OCI-LY7 (cell line): ENCODE measurements around the gene IRX4. TPM values are rescaled to one million over a fixed set of nuclear protein-coding genes. Genes with fewer than 3 reads are reported as not detected.

Experiments used
- BruUV-seq: library from RNA; stranded (reverse); fragments of 400-500 nt; replicated peaks from 2 replicates; lab custom pipeline; 2021; lab: Mats Ljungman, UMichigan
- CTCF ChIA-PET: fragments of 300-600 bp; sonication (Branson Sonifier 250); formaldehyde crosslinking; loops from one replicate; lab custom pipeline; 2022; ENCODE audit warnings: antibody characterized with exemption; ENCODE audit not compliant: unreplicated experiment; lab: Charles Lee
- POLR2A ChIA-PET: fragments of 300-600 bp; sonication (Branson Sonifier 250); formaldehyde crosslinking; loops from one replicate; lab custom pipeline; 2022; ENCODE audit warnings: antibody characterized with exemption; lab: Charles Lee
- DNase-seq: peaks from one replicate; pipeline ENCODE4 v3.0.0-alpha.2; 2015; ENCODE audit warnings: low spot score
- H2AFZ ChIP-seq: fragments of 200-600 bp; sonication (generic), shearing (Covaris generic); 2 replicates; pipeline ENCODE4 v1.6.1; 2014; ENCODE audit warnings: mild to moderate bottlenecking, antibody characterized with exemption, low read length, moderate library complexity
- H3K27ac ChIP-seq: fragments of 200-600 bp; sonication (generic); 2 replicates; pipeline ENCODE4 v1.5.1; 2014; ENCODE audit warnings: mixed run types, low read depth, mild to moderate bottlenecking, moderate library complexity, low read length, inconsistent platforms; ENCODE audit not compliant: poor library complexity, severe bottlenecking
- H3K36me3 ChIP-seq: fragments of 200-600 bp; sonication (generic); 2 replicates; pipeline ENCODE4 v1.6.1; 2014; ENCODE audit warnings: mild to moderate bottlenecking, antibody characterized with exemption, low read length, moderate library complexity, mixed read lengths; ENCODE audit not compliant: insufficient read depth
- H3K4me1 ChIP-seq: fragments of 200-600 bp; sonication (generic); 2 replicates; pipeline ENCODE4 v1.5.1; 2014; ENCODE audit warnings: mild to moderate bottlenecking, low read length; ENCODE audit not compliant: insufficient read depth, poor library complexity, severe bottlenecking
- H3K4me2 ChIP-seq: fragments of 200-600 bp; sonication (generic); 2 replicates; pipeline ENCODE4 v1.6.1; 2014; ENCODE audit warnings: mild to moderate bottlenecking, low read length
- H3K4me3 ChIP-seq: fragments of 200-600 bp; sonication (generic); 2 replicates; pipeline ENCODE4 v1.5.1; 2014; ENCODE audit warnings: mild to moderate bottlenecking, low read depth, low read length; ENCODE audit not compliant: poor library complexity, severe bottlenecking
- H3K79me2 ChIP-seq: fragments of 200-600 bp; sonication (generic); 2 replicates; pipeline ENCODE4 v1.6.1; 2016; ENCODE audit warnings: low read depth, mild to moderate bottlenecking, low read length, moderate library complexity, mixed read lengths; ENCODE audit not compliant: insufficient read depth
- H3K9me2 ChIP-seq: fragments of 200-600 bp; sonication (generic); 2 replicates; pipeline ENCODE4 v1.6.1; 2016; ENCODE audit warnings: mild to moderate bottlenecking, low read length, mixed read lengths; ENCODE audit not compliant: insufficient read depth
- H3K9me3 ChIP-seq: fragments of 200-600 bp; sonication (generic); 2 replicates; pipeline ENCODE4 v1.6.1; 2014; ENCODE audit warnings: mild to moderate bottlenecking, mixed run types, low read length, mixed read lengths
- H4K20me1 ChIP-seq: fragments of 200-600 bp; sonication (generic); 2 replicates; pipeline ENCODE4 v1.6.1; 2014; ENCODE audit warnings: mild to moderate bottlenecking, antibody characterized with exemption, low read length, moderate library complexity, mixed read lengths; ENCODE audit not compliant: insufficient read depth
- CTCF ChIP-seq: fragments of 200-600 bp; sonication (generic); conservative IDR thresholded peaks from 2 replicates; pipeline ENCODE4 v1.5.1; 2014; ENCODE audit warnings: mild to moderate bottlenecking, antibody characterized with exemption, low read length, moderate library complexity, mixed read lengths
- EZH2phosphoT487 ChIP-seq: fragments of 200-600 bp; sonication (generic); IDR thresholded peaks from 2 replicates; pipeline ENCODE4 v1.6.1; 2018; ENCODE audit warnings: low read depth, borderline replicate concordance, mild to moderate bottlenecking, mixed run types, antibody characterized with exemption, low read length, moderate library complexity, mixed read lengths
- intact Hi-C: fragments of 100-400 bp; cut with micrococcal nuclease; formaldehyde crosslinking; loops from one replicate; pipeline ENCODE4 v1.10.0; 2022; ENCODE audit not compliant: unreplicated experiment
- total RNA-seq, 2 experiments: library from RNA; depleted of rRNA in 1 of 2; stranded (reverse); fragments of >200 nt in 1 of 2; shearing (Covaris generic) in 1 of 2; gene quantifications; 2 replicates each; pipeline ENCODE4 v1.2.3, GENCODE V29; 2014 to 2022

IRX4 gene
- total RNA-seq, 2 experiments from 2014 or later = not detected

- Histone ChIP-seq H3K4me3 (no peak overlapping the region), H3K9me2 (no peaks in the 10 kb centered on the region), H3K79me2 (no peaks in the 10 kb centered on the region), H4K20me1 (no peaks in the 10 kb centered on the region), H3K9me3 (no peaks in the 10 kb centered on the region), H2AFZ (no peak overlapping the region), H3K4me2 (no peak overlapping the region), H3K27ac (no peak overlapping the region), H3K4me1 (no peaks in the 10 kb centered on the region), H3K36me3 (no peaks in the 10 kb centered on the region)
- BruUV-seq = no TSS peak
- DNase-seq = no peak
- ChIA-PET POLR2A (no interaction called here), CTCF (no interaction called here)
- no peak for TF ChIP-seq EZH2phosphoT487
- TF ChIP-seq CTCF = no peak
- intact Hi-C loops = no loop called here
Measured at GRCh38 chr5:1919209-1919566, 36.5 kb upstream of the IRX4 start.

- no peaks in the 10 kb centered on the region for H3K4me1 ChIP-seq
- H3K4me3 ChIP-seq = no peak overlapping the region
- H3K27ac ChIP-seq = no peak overlapping the region
- H3K4me2 ChIP-seq = no peak overlapping the region
- no peaks in the 10 kb centered on the region for H3K9me3 ChIP-seq
- POLR2A ChIA-PET = no interaction called here
- no peak overlapping the region for H2AFZ ChIP-seq
- CTCF ChIA-PET = no interaction called here
- H3K79me2 ChIP-seq = no peaks in the 10 kb centered on the region
- no peak for DNase-seq
- TF ChIP-seq EZH2phosphoT487 (no peak), CTCF (no peak)
- no peaks in the 10 kb centered on the region for H3K36me3 ChIP-seq
- intact Hi-C loops = no loop called here
- no peaks in the 10 kb centered on the region for H4K20me1 ChIP-seq
- BruUV-seq = no TSS peak
- no peaks in the 10 kb centered on the region for H3K9me2 ChIP-seq
Measured at GRCh38 chr5:1918488-1919208, 35.9 kb upstream of the IRX4 start.

GRCh38 chr5:1917830-1918487, 35.2 kb upstream of the IRX4 start:
- H3K9me3 ChIP-seq = no peaks in the 10 kb centered on the region
- H3K4me2 ChIP-seq = no peak overlapping the region
- ChIA-PET POLR2A (no interaction called here), CTCF (no interaction called here)
- H3K9me2 ChIP-seq = no peaks in the 10 kb centered on the region
- TF ChIP-seq EZH2phosphoT487 = no peak
- no peak for TF ChIP-seq CTCF
- BruUV-seq = no TSS peak
- no peak overlapping the region for H3K4me3 ChIP-seq
- no peaks in the 10 kb centered on the region for H3K36me3 ChIP-seq
- no peaks in the 10 kb centered on the region for H3K79me2 ChIP-seq
- H3K4me1 ChIP-seq = no peaks in the 10 kb centered on the region
- intact Hi-C loops = no loop called here
- no peak for DNase-seq
- H4K20me1 ChIP-seq = no peaks in the 10 kb centered on the region
- no peak overlapping the region for H3K27ac ChIP-seq
- no peak overlapping the region for H2AFZ ChIP-seq
